Measurements from ENCODE around the gene FOXK2. TPM values are rescaled to one million over a fixed set of nuclear protein-coding genes. Genes with fewer than 3 reads are reported as not detected.

FOXK2 gene
- total RNA-seq, 1 experiment from 2014 or later: 72.0 TPM

GRCh38 chr17:82605939-82606600 is 86.5 kb downstream of the FOXK2 start:
- no peak overlapping the region for H4K8ac ChIP-seq (replicated peaks; ENCODE audit: insufficient read length, low read depth, low read length)
- H2BK120ac ChIP-seq (ENCODE audit: low read depth, low read length, poor library complexity, severe bottlenecking): no peak overlapping the region
- no peak overlapping the region for H4K91ac ChIP-seq (ENCODE audit: insufficient read length, low read depth, low read length)
- no peaks in the 10 kb centered on the region for H4K20me1 ChIP-seq (ENCODE audit: control insufficient read depth, insufficient read depth, insufficient read length)
- no peaks in the 10 kb centered on the region for H3K79me1 ChIP-seq (ENCODE audit: insufficient read depth, low read depth, low read length, poor library complexity, severe bottlenecking)
- H3K4me3 Mint-ChIP-seq: no peak overlapping the region
- no peaks in the 10 kb centered on the region for H3K23me2 ChIP-seq (ENCODE audit: insufficient read length, low read depth, low read length, poor library complexity, severe bottlenecking)
- no peak overlapping the region for H3K4ac ChIP-seq (ENCODE audit: low read depth, low read length)
- H2BK12ac ChIP-seq (ENCODE audit: insufficient read length, low read depth, low read length): no peak overlapping the region
- no peak for DNase-seq
- peaks cover 2 to 4% of the 10 kb centered on the region in 2 experiments; a peak in 2 of 4 replicates for H3K4me1 Mint-ChIP-seq
- no peak for TF ChIP-seq CTCF (conservative IDR thresholded peaks at IDR 0.05)
- H3K9me3 Mint-ChIP-seq: peaks cover 0 to 6% of the 10 kb centered on the region in 2 experiments; a peak in 3 of 5 replicates
- no peak overlapping the region for H4K5ac ChIP-seq (ENCODE audit: insufficient read length, low read depth, low read length)
- no peak overlapping the region for H3K27ac ChIP-seq (ENCODE audit: insufficient read length, low read depth, low read length)
- H3T11ph ChIP-seq (ENCODE audit: low read length): no peak overlapping the region
- H2BK15ac ChIP-seq (ENCODE audit: low read depth, low read length): no peak overlapping the region
- no peak overlapping the region for H2BK20ac ChIP-seq (ENCODE audit: low read depth, low read length, poor library complexity, severe bottlenecking)
- H3K36me3 Mint-ChIP-seq (ENCODE audit: insufficient read depth in 1 of 3, low read depth in 3 of 3): peaks cover 41 to 94% (median 86%) of the 10 kb centered on the region in 3 experiments; a peak in 6 of 7 replicates
- H3K27me3 Mint-ChIP-seq (ENCODE audit: low read depth): no peaks in the 10 kb centered on the region; the same call in 1 of the 2 replicates
- H3K79me2 ChIP-seq (ENCODE audit: insufficient read depth, low read length): no peaks in the 10 kb centered on the region
- H2AK5ac ChIP-seq (ENCODE audit: insufficient read length, low read length): no peak overlapping the region
- WGBS (ENCODE audit: extremely low coverage, insufficient read length, low lambda C conversion rate): no CpG with 5 or more reads among the region's 16 CpGs
- no peak overlapping the region for H3K23ac ChIP-seq (ENCODE audit: insufficient read length, low read depth, low read length)
- H3K4me1 ChIP-seq (ENCODE audit: insufficient read depth, low read length): no peaks in the 10 kb centered on the region
- no peak overlapping the region for H2AFZ ChIP-seq (ENCODE audit: low read length)
- no peak overlapping the region for H3K56ac ChIP-seq (ENCODE audit: insufficient read length, low read depth, low read length)
- no peak overlapping the region for H3K14ac ChIP-seq (ENCODE audit: insufficient read depth, low read length)
- H3K9me3 ChIP-seq (ENCODE audit: control insufficient read depth, low read depth, low read length): no peaks in the 10 kb centered on the region
- no peak overlapping the region for H3K4me2 ChIP-seq (ENCODE audit: insufficient read depth, insufficient read length, low read length)
- no peak overlapping the region for H3K18ac ChIP-seq (ENCODE audit: insufficient read length, low read depth, low read length)
- H2BK5ac ChIP-seq (ENCODE audit: insufficient read length, low read length): no peak overlapping the region
- no peak overlapping the region for H3K9ac ChIP-seq (ENCODE audit: extremely low read depth, insufficient read length, low read length)
- H3K27ac Mint-ChIP-seq: peak overlapping the region in 1 of 3 experiments; percentile 89; a peak in 2 of 7 replicates
- no peaks in the 10 kb centered on the region for H3K27me3 ChIP-seq (ENCODE audit: insufficient read depth, low read length)

Data from H9 (cell line).